A549 (cell line): ENCODE results near the gene NRXN3.

Experiments used
- KDM1A ChIP-seq: fragments of 200-600 bp; sonication (generic); IDR thresholded peaks from 2 replicates; pipeline ENCODE4 v1.6.1; 2016; ENCODE audit warnings: low read depth, mild to moderate bottlenecking
- MAFK ChIP-seq: fragments of 450-650 bp; IDR thresholded peaks from 2 replicates; pipeline ENCODE4 v1.6.1; 2014; ENCODE audit not compliant: partially characterized antibody
- POLR2A ChIP-seq: IDR thresholded peaks from 2 replicates; pipeline ENCODE4 v1.6.1; 2012; ENCODE audit warnings: mild to moderate bottlenecking, low read length
- RAD21 ChIP-seq, 2 experiments: fragments of >200 bp in 1 of 2; sonication (Bioruptor Twin) in 1 of 2; formaldehyde crosslinking in 1 of 2; IDR thresholded peaks in 1 of 2; conservative IDR thresholded peaks in 1 of 2; 2 replicates in 1 of 2; 3 replicates in 1 of 2; pipeline ENCODE4 v1.6.1; 2012 to 2018; ENCODE audit warnings: inconsistent platforms in 1 of 2
- ZFP36 ChIP-seq: fragments of 450-650 bp; IDR thresholded peaks from 2 replicates; pipeline ENCODE4 v1.6.1; 2014; ENCODE audit warnings: borderline replicate concordance; ENCODE audit not compliant: partially characterized antibody
- TF ChIP-seq, protein P1 (sequence below): fragments of >200 bp; sonication (Bioruptor Twin); formaldehyde crosslinking; IDR thresholded peaks from 3 replicates; pipeline ENCODE4 v1.5.1; 2016

DNA sequence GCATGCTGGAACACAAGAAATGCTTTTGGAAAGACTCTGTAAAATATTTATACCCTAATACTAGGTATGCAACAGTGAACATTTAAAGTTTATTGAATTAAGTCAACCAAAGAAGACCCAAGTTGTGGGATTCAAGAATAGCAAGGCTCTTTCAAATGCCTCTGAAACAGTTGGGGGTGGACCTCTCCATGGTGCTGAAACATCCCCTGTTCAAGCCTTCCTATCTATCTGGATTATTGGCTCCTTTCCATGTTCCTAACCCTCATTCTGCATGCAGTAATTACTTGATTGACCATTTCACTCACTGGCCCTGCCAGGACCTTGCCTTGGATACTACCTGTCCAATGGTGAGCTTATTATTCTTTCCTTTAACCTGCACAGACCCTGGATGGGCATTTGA, 349.7 kb downstream of the NRXN3 start:
- no peak for TF ChIP-seq POLR2A
- TF ChIP-seq MAFK = no peak
- TF ChIP-seq, protein P1, sequence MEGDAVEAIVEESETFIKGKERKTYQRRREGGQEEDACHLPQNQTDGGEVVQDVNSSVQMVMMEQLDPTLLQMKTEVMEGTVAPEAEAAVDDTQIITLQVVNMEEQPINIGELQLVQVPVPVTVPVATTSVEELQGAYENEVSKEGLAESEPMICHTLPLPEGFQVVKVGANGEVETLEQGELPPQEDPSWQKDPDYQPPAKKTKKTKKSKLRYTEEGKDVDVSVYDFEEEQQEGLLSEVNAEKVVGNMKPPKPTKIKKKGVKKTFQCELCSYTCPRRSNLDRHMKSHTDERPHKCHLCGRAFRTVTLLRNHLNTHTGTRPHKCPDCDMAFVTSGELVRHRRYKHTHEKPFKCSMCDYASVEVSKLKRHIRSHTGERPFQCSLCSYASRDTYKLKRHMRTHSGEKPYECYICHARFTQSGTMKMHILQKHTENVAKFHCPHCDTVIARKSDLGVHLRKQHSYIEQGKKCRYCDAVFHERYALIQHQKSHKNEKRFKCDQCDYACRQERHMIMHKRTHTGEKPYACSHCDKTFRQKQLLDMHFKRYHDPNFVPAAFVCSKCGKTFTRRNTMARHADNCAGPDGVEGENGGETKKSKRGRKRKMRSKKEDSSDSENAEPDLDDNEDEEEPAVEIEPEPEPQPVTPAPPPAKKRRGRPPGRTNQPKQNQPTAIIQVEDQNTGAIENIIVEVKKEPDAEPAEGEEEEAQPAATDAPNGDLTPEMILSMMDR = no peak
- no peak for TF ChIP-seq KDM1A
- no peak for TF ChIP-seq RAD21 (conservative IDR thresholded peaks at IDR 0.05 in 1 of 2, IDR thresholded peaks at IDR 0.05 in 1 of 2)
- no peak for TF ChIP-seq ZFP36
